Fibroblast of the aortic adventitia (primary cell): ENCODE data around the gene IMMP2L. TPM values are rescaled to one million over a fixed set of nuclear protein-coding genes. Genes with fewer than 3 reads are reported as not detected.
"Not testable (repeated sequence)": the region's sequence is repeated elsewhere in the genome, so short reads cannot be mapped to it uniquely, and the experiment has no call there.

ENCODE experiments used
- DNase-seq: peaks from one replicate; pipeline ENCODE4 v3.0.0-alpha.2; 2010; ENCODE audit warnings: low read depth
- H3K4me3 ChIP-seq: 2 replicates; pipeline ENCODE4 v1.5.1; 2011; ENCODE audit warnings: low read depth, mild to moderate bottlenecking, control low read depth, low read length, moderate library complexity
- CTCF ChIP-seq: IDR thresholded peaks from 2 replicates; pipeline ENCODE4 v1.5.1; 2011; ENCODE audit warnings: mild to moderate bottlenecking, low read length, control low read depth, inconsistent platforms; ENCODE audit not compliant: insufficient read depth
- total RNA-seq: library from RNA; depleted of rRNA; stranded (reverse); fragments of >200 nt; gene quantifications from 2 replicates; pipeline ENCODE4 v1.2.3, GENCODE V29; 2012; ENCODE audit warnings: low replicate concordance

Gene IMMP2L
- total RNA-seq, 1 donor, result 9.9 TPM

- no peak for DNase-seq
- no peak overlapping the region for H3K4me3 ChIP-seq
- TF ChIP-seq CTCF, result no peak
These were observed 880.4 kb downstream of the IMMP2L start for GRCh38 chr7:110681941-110682340.

GRCh38 chr7:110677405-110677804 lies 884.9 kb downstream of the IMMP2L start:
- no peak overlapping the region for H3K4me3 ChIP-seq
- DNase-seq, result no peak
- no peak for TF ChIP-seq CTCF

- no peak for DNase-seq
- no peak overlapping the region for H3K4me3 ChIP-seq
- TF ChIP-seq CTCF, result no peak
These were observed 885.5 kb downstream of the IMMP2L start for GRCh38 chr7:110676785-110677184.

GRCh38 chr7:110675383-110676103 lies 886.7 kb downstream of the IMMP2L start:
- no peak for TF ChIP-seq CTCF
- DNase-seq, result no peak
- no peak overlapping the region for H3K4me3 ChIP-seq

- no peak overlapping the region for H3K4me3 ChIP-seq
- TF ChIP-seq CTCF, result no peak
- no peak for DNase-seq
These were observed 889.1 kb downstream of the IMMP2L start for GRCh38 chr7:110673148-110673547.

GRCh38 chr7:110669410-110669809 lies 892.9 kb downstream of the IMMP2L start:
- DNase-seq, result no peak
- H3K4me3 ChIP-seq, result no peak overlapping the region
- no peak for TF ChIP-seq CTCF

- no peak for DNase-seq
- TF ChIP-seq CTCF, result no peak
- H3K4me3 ChIP-seq, result no peak overlapping the region
These were observed 897.5 kb downstream of the IMMP2L start for GRCh38 chr7:110664803-110665202.

- not testable (repeated sequence) for H3K4me3 ChIP-seq, DNase-seq
These were observed 901.7 kb downstream of the IMMP2L start for GRCh38 chr7:110660637-110661036.
